Activated naive CD4-positive, alpha-beta T cell treated with anti-CD3 and anti-CD28 coated beads, Interleukin-2, amount 10 ng/mL, durations not matched to agents 7 days and 5 days (primary cell): ENCODE data around the gene UCP1.
"Not testable (repeated sequence)": the region's sequence is repeated elsewhere in the genome, so short reads cannot be mapped to it uniquely, and the experiment has no call there.

Source experiments
- CTCF ChIA-PET: fragments of 350-600 bp; sonication (Branson Sonifier 250); formaldehyde crosslinking; loops from one replicate; lab custom pipeline; 2021; ENCODE audit warnings: antibody characterized with exemption; lab: Charles Lee
- DNase-seq: peaks from one replicate; pipeline ENCODE4 v3.0.0-alpha.2; 2020
- H3K27ac Mint-ChIP-seq: one replicate; pipeline ENCODE4 v1.8.0; 2021; ENCODE audit warnings: mild to moderate bottlenecking, moderate library complexity, mixed read lengths
- H3K27me3 Mint-ChIP-seq: one replicate; pipeline ENCODE4 v1.8.0; 2021; ENCODE audit warnings: mild to moderate bottlenecking, mixed read lengths
- H3K36me3 Mint-ChIP-seq: one replicate; pipeline ENCODE4 v1.8.0; 2021; ENCODE audit warnings: mixed read lengths
- H3K4me1 Mint-ChIP-seq: one replicate; pipeline ENCODE4 v1.8.0; 2021; ENCODE audit warnings: mixed read lengths
- H3K4me3 Mint-ChIP-seq: one replicate; pipeline ENCODE4 v1.8.0; 2021; ENCODE audit warnings: mild to moderate bottlenecking, moderate library complexity, mixed read lengths
- H3K9me3 Mint-ChIP-seq: one replicate; pipeline ENCODE4 v1.8.0; 2021; ENCODE audit warnings: mixed read lengths

UCP1 gene

DNA sequence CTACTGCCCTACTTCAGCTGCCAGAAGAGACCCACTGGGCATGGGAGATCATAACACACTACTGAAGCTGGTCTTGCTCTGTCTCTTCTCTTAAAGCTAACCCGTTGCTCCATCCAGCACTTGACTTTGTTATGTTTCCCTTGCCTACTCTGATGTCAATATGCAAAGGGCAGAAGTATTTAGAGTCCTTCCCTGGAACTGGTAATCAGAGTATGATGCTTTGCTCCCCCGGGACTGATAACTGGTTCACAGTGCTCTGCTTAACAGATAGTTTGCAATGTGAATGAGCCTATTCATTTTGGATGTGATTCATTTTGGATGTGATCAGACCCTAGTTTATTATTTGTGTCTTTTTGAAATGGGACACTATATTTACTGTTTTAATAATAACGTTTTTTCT is 12.3 kb upstream of the UCP1 start:
- Mint-ChIP-seq H3K4me1 (no peaks in the 10 kb centered on the region), H3K9me3 (no peaks in the 10 kb centered on the region), H3K36me3 (no peaks in the 10 kb centered on the region), H3K27ac (no peak overlapping the region), H3K27me3 (peaks cover 49% of the 10 kb centered on the region), H3K4me3 (no peak overlapping the region)
- DNase-seq, result no peak
- CTCF ChIA-PET, result no interaction called here

DNA sequence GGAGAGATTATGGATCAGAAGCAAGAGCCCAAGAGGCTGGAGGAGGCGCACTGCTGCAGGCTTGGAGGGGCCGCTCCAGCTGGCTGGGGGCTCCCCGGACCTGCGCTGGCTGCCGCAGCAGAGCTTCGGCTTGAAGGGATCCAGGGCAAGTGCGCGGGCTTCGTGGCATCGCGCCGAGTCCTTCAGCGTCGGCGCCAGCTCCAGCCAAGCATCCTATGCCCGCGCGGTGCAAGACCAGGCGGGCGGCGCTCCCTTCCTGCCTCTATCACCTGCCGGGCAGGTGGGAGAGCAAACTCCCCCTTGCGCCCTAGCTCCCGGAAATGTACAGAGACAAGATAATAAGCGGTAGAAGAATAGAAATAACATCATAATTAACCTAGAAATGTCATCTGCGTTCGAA is 10.5 kb upstream of the UCP1 start:
- CTCF ChIA-PET, result no interaction called here
- H3K36me3 Mint-ChIP-seq, result no peaks in the 10 kb centered on the region
- no peak overlapping the region for H3K27ac Mint-ChIP-seq
- H3K27me3 Mint-ChIP-seq, result peaks cover 57% of the 10 kb centered on the region
- H3K9me3 Mint-ChIP-seq, result no peaks in the 10 kb centered on the region
- H3K4me1 Mint-ChIP-seq, result no peaks in the 10 kb centered on the region
- no peak for DNase-seq
- H3K4me3 Mint-ChIP-seq, result no peak overlapping the region

DNA sequence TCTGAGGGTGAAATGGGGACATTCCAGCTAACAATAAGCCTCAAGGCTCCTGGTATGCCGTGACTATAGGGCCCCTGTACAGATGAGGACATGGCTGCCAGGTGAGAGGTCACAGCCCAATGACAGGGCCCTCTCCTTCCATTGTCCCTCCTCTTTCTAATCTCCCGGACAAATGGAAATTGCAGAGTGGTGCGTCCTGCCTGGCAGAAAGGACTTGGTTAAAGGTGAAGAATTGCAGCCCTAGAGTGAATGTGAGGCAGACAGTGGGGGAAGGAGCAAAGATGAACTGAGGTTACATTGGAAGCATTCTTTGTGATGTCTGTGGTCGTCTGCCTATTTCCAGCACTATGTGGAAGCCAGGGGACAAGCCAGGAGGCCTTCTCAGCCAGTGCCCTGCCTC is 6.7 kb upstream of the UCP1 start:
- Mint-ChIP-seq H3K27ac (no peak overlapping the region), H3K4me1 (no peaks in the 10 kb centered on the region), H3K4me3 (no peak overlapping the region), H3K36me3 (no peaks in the 10 kb centered on the region), H3K27me3 (peaks cover 67% of the 10 kb centered on the region), H3K9me3 (no peaks in the 10 kb centered on the region)
- DNase-seq, result no peak
- CTCF ChIA-PET, result no interaction called here

DNA sequence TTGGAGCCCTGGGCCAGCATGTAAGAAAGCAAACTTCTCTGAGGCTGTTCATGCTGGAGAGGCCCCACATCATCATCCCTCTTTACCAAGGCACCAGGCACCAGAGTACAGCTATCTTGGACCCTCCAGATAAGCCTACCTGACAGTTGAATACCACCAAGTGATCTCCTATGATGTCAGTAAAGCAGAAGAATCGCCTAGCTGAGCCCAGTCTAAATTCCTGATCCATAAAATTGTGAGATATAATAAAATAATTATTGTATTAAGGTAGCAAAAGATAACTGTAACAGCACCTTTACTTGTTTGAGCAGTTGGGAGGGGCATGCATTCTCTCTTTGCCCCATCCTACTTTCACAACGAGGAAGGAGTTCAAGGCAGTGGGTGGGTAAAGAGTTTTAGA is 2.9 kb upstream of the UCP1 start:
- Mint-ChIP-seq H3K9me3 (no peaks in the 10 kb centered on the region), H3K4me3 (no peak overlapping the region), H3K27ac (no peak overlapping the region), H3K4me1 (peaks cover 9% of the 10 kb centered on the region), H3K36me3 (peaks cover 1% of the 10 kb centered on the region), H3K27me3 (peaks cover 71% of the 10 kb centered on the region)
- DNase-seq, result no peak
- CTCF ChIA-PET, result no interaction called here

DNA sequence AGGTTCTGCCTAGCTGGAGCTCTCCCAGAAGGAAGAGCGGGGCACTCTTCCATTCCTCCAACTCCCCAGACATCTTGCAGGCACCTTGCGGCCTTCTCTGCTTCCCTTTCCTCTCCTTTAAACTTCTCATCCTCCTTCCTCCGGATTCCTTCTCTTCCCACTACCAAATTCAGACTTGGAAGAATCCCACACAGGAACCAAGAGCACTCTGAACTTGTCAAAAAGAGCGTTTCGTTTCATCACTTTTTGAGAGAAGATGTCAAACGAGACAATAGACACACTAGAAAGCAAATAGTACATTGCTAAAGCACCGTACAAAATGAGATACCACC is 512 bp upstream of the UCP1 start:
- DNase-seq, result no peak
- CTCF ChIA-PET, result no interaction called here
- Mint-ChIP-seq H3K9me3 (no peaks in the 10 kb centered on the region), H3K36me3 (peaks cover 1% of the 10 kb centered on the region), H3K4me1 (peaks cover 9% of the 10 kb centered on the region), H3K4me3 (peak overlapping the region; percentile 29), H3K27ac (no peak overlapping the region), H3K27me3 (peaks cover 60% of the 10 kb centered on the region)

DNA sequence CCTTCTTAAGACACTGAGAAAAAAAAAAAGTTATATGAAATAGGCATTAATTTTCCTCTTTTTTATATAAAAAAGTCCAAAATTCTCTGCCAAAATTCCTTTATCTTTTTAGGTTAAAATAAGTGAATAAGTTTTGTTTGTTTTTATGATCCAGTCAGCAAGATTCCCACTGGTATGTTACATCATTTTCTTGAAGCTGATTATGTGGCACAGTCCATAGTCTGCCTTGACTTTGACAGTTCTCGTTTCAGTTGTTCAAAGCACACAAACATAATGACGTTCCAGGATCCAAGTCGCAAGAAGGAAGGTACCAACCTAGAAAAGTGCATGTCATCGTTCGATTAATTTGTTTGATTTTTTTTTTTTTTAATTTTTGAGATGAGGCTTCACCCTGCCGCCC is 9.1 kb downstream of the UCP1 start:
- no peak overlapping the region for H3K4me3 Mint-ChIP-seq
- no peaks in the 10 kb centered on the region for H3K9me3 Mint-ChIP-seq
- CTCF ChIA-PET, result no interaction called here

DNA sequence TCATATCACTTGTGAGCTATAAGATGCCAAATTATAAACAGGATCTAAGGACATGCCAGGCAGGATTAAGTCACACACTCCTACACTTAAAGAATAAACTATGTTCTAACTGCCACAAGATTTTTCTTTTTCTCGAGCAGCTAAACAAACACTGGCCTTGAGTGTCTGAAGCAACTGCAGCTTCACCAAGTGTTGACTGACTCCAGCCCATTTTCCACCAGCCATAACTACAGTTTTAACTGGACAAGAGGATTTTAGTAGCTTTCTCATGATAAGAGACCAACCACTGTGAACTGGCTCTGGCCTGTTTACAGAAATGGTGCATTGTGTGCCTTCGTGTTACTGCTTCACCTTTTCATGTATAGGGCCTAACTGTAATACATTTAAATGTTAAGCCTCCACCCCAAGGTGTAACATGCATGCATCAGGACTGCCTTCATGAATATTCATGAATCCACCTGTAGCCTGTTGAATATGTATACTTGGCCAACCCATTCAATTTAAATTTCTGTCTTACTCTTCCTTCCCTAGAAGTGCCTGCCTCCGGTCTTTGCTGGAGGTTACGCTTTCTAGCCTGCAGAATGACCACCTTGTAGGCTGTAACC is 10.8 kb downstream of the UCP1 start:
- Mint-ChIP-seq H3K9me3 (no peaks in the 10 kb centered on the region), H3K27ac (no peak overlapping the region), H3K27me3 (peaks cover 22% of the 10 kb centered on the region), H3K36me3 (no peaks in the 10 kb centered on the region), H3K4me1 (peaks cover 4% of the 10 kb centered on the region), H3K4me3 (no peak overlapping the region)
- DNase-seq, result no peak
- CTCF ChIA-PET, result interaction anchor here (0.6 kb wide), 2 partner anchors 67 to 296 kb away, joined by 3 to 4 read pairs; no protein-coding TSS in a partner anchor

More for the DNA sequence above, 9.1 kb downstream of the UCP1 start:
- Mint-ChIP-seq H3K4me1 (peaks cover 4% of the 10 kb centered on the region), H3K36me3 (no peaks in the 10 kb centered on the region), H3K27ac (no peak overlapping the region), H3K27me3 (peaks cover 22% of the 10 kb centered on the region)
- no peak for DNase-seq

DNA sequence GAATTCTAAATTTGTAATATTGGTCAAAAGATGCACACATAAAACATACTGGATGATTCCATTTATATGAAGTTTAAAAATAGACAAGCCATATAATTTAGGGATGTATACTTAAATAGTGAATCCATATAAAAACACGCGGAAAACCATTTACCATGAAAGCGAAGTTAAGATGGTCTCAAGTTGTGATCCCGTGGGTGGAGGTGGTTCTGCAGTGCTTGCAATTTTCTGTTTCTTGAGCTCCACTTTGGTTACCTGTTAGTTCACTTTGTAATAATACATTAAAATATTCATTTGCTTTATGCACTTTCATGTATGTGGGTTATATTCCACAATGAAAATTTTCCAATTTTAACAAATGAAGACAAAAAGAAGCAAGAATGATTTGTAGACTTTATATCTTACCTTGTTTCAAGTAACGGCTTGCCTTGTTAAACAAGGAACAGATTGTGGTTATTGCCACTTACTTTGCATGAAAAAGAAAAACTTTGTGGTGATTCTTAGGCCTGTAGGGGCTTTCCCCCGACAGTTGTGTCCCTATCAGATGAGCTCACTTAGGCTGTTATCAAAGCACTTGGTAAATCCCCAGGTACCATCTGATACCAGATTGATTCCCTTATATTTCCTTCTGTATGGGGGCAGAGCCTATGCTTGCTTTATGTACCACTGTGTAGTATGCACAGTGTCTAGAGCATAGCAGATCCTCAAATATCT is 12.2 kb downstream of the UCP1 start:
- Mint-ChIP-seq H3K27ac (no peak overlapping the region), H3K9me3 (no peaks in the 10 kb centered on the region), H3K4me3 (no peak overlapping the region), H3K36me3 (no peaks in the 10 kb centered on the region), H3K4me1 (peaks cover 4% of the 10 kb centered on the region), H3K27me3 (peaks cover 22% of the 10 kb centered on the region)
- CTCF ChIA-PET, result no interaction called here
- DNase-seq, result no peak

DNA sequence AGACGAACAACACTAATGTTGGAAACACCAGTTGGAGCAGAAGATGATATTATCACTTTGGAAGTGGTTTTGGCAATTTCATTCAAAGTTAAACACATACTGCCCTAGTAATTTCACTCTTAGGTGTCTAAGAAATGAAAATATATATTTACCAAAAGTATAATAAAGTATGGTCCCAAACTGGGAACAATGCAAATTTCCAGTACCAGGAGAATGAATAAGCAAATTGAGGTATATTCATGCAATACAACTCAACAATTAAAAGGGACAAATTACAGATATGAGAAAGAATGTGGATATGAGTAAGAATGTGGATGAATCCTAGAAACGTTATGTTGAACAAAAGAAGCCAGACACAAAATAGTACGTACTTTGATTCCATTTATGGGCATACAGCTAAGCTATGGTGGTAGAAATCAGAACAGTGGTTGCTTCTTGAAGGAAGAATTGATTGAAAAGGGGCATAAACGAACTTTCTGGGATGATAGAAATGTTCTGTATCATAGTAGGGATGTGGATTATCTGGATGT is 34.7 kb downstream of the UCP1 start:
- H3K27me3 Mint-ChIP-seq, result no peaks in the 10 kb centered on the region
- no peak overlapping the region for H3K4me3 Mint-ChIP-seq
- CTCF ChIA-PET, result no interaction called here
- no peak for DNase-seq
- H3K27ac Mint-ChIP-seq, result no peak overlapping the region
- no peaks in the 10 kb centered on the region for H3K4me1 Mint-ChIP-seq
- H3K36me3 Mint-ChIP-seq, result peaks cover 7% of the 10 kb centered on the region
- H3K9me3 Mint-ChIP-seq, result no peaks in the 10 kb centered on the region

DNA sequence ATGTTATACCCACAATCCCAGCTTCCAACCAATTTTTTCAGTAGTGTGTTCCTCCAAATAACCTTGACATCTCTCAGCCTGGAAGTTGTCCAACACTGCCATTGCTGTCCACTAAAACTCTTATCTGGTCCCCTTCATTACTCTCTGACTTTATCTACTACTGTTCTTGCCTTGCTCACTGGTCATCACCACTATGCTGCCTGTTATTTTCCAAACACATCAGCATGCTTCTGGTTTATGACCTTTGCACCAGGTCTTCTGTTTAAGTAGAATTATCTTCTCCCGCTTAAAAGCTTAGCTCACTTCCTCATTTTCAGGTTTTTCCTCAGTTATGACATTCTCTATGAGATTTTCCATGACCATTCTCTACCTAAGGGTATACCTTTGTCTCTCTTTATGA is 39.3 kb downstream of the UCP1 start:
- peaks cover 18% of the 10 kb centered on the region for H3K4me1 Mint-ChIP-seq
- CTCF ChIA-PET, result no interaction called here
- no peak overlapping the region for H3K4me3 Mint-ChIP-seq
- DNase-seq, result no peak
- no peaks in the 10 kb centered on the region for H3K9me3 Mint-ChIP-seq
- H3K27me3 Mint-ChIP-seq, result no peaks in the 10 kb centered on the region
- peaks cover 18% of the 10 kb centered on the region for H3K36me3 Mint-ChIP-seq
- no peak overlapping the region for H3K27ac Mint-ChIP-seq

DNA sequence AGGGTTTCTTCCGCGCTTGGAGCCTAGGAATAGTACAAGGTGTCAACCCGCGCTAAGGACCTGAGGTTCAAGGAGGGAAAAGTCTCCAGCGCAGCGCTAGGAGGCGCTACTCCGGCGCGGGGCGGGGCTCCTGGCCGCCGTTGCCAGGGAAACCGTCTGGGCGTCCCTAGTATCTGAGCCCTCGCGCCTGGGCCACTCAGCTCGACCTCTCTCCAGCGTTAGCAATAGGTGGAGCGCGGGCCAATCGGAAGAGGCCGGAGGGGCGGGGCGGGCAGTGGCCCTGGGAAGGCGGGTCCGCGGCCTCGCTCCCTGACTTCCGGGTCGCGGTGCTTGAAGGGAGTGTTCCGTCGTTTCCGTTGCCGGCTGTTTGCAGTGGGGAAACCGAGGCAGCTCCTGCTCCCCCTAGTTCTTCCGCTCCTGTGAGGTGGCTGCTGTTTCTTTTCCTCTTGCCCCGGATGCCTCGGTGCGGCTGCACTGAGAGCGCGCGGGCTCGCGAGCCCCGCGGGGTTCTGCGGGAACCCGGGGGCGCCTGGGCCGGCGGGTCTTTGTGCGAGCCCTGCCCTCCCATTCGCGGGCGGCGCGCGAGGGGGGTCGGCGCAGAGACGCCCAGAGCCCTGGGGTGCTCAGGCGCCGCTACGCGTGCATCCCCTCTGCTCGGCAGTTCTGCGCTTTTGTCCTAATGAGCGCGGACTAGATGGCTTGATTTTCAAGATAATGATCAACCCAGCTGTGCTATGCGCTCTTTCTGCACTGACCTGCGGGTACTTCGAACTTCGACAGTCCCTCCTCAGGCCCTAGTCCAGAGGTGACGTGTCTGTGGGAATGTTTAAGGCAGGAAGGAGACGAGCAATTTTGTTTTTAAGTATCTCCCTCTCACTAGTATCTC is 44.7 kb downstream of the UCP1 start, which contains the start of gene ELMOD2:
ELMOD2 (plus strand) TSS at position 312 of the 886 bp plus-strand sequence. CDS start 1,261 bp downstream, outside the sequence.
- CTCF ChIA-PET, result interaction anchor here (0.5 to 1.6 kb wide), 7 partner anchors 11 to 859 kb away, joined by 3 to 6 read pairs (median 4); partner anchors contain the start of gene SCOC
- H3K4me1 Mint-ChIP-seq, result peaks cover 27% of the 10 kb centered on the region
- peaks cover 2% of the 10 kb centered on the region for H3K9me3 Mint-ChIP-seq
- H3K4me3 Mint-ChIP-seq, result peak within 1 kb of the TSS; percentile 72
- H3K27me3 Mint-ChIP-seq, result no peaks in the 10 kb centered on the region
- peak; percentile 99 for DNase-seq
- H3K36me3 Mint-ChIP-seq, result peaks cover 15% of the 10 kb centered on the region
- H3K27ac Mint-ChIP-seq, result peak within 1 kb of the TSS; percentile 22

DNA sequence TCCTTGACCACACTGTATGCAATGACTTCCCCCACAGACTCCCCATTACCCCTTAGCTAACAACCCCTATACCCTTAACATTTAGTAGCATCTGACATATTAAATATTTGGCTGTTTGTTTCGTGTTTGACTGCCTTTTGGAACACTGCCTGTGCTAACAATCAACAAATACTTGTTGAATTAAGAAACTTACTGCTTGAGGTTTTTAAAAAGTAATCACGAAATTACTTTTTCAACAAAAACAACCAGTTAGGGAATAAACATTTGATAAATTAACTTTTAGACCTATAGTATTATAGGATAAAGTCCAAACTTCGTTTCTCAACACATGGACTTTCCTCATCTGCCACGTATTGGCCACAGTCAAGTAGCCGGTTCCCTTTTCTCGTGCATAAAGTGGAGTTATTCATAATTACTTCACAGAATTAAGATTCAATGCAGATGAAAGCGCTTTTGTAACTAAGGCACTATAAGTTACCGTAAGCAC is 45.3 kb downstream of the UCP1 start:
- CTCF ChIA-PET, result interaction anchor here (0.5 to 1.6 kb wide), 5 partner anchors 114 to 859 kb away, joined by 3 to 6 read pairs (median 4); partner anchors contain the start of gene SCOC
- no peak for DNase-seq
- peaks cover 27% of the 10 kb centered on the region for H3K4me1 Mint-ChIP-seq
- H3K27ac Mint-ChIP-seq, result no peak overlapping the region
- no peaks in the 10 kb centered on the region for H3K27me3 Mint-ChIP-seq
- H3K4me3 Mint-ChIP-seq, result peak overlapping the region; percentile 72
- peaks cover 15% of the 10 kb centered on the region for H3K36me3 Mint-ChIP-seq
- H3K9me3 Mint-ChIP-seq, result peaks cover 2% of the 10 kb centered on the region

DNA sequence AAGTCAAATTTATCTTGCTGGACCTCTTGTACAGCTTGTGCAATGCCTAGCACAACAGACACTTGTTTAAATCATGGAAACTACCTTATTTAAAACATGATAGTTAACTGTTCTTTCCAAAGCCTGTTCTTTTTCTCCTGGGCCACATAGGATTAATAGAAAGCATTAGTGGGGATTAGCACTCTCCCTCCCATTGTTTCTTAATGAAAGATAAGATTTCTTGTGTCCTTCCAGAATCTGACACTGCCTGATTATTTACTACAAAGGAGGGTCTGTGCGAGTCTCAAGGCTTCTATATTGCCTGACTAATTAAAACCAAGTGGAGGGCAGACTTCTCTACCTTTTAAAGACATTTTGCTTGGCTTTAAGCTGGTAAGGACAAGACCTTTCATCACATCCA is 53.3 kb downstream of the UCP1 start:
- DNase-seq, result no peak
- no peak overlapping the region for H3K27ac Mint-ChIP-seq
- no peaks in the 10 kb centered on the region for H3K4me1 Mint-ChIP-seq
- H3K9me3 Mint-ChIP-seq, result no peaks in the 10 kb centered on the region
- H3K4me3 Mint-ChIP-seq, result no peak overlapping the region
- CTCF ChIA-PET, result interaction anchor here (1.2 kb wide), 1 partner anchor 17 kb away, joined by 4 read pairs; the partner anchor contains the start of gene MGAT4D
- H3K27me3 Mint-ChIP-seq, result peaks cover 4% of the 10 kb centered on the region
- H3K36me3 Mint-ChIP-seq, result no peaks in the 10 kb centered on the region

DNA sequence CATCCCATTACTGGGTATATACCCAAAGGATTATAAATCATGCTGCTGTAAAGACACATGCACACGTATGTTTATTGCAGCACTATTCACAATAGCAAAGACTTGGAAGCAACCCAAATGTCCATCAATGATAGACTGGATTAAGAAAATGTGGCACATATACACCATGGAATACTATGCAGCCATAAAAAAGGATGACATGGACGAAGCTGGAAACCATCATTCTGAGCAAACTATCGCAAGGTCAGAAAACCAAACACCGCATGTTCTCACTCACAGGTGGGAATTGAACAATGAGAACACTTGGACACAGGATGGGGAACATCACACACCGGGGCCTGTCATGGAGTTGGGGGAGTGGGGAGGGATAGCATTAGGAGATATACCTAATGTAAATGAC is 55.0 kb downstream of the UCP1 start:
- H3K27me3 Mint-ChIP-seq, result peaks cover 10% of the 10 kb centered on the region
- not testable (repeated sequence) for H3K36me3 Mint-ChIP-seq, H3K27ac Mint-ChIP-seq, H3K9me3 Mint-ChIP-seq, DNase-seq, H3K4me1 Mint-ChIP-seq, H3K4me3 Mint-ChIP-seq
- CTCF ChIA-PET, result interaction anchor here (1.4 kb wide), 1 partner anchor 20 kb away, joined by 3 read pairs; no protein-coding TSS in a partner anchor
